PC-3 (cell line): Measurements from ENCODE around the gene MTLN. TPM values are rescaled to one million over a fixed set of nuclear protein-coding genes. Genes with fewer than 3 reads are reported as not detected.

Experiments used
- ATAC-seq: fragments of 200-7000 bp; cut with Tn5 transposase; 2 replicates; pipeline ENCODE4 v1.9.1; 2020; ENCODE audit warnings: mild to moderate bottlenecking, moderate library complexity
- BruUV-seq: library from RNA; stranded (reverse); fragments of 400-500 nt; replicated peaks from 2 replicates; lab custom pipeline; 2021; lab: Mats Ljungman, UMichigan
- CTCF ChIA-PET: fragments of 300-600 bp; sonication (Branson Sonifier 250); formaldehyde crosslinking; loops from one replicate; lab custom pipeline; 2022; ENCODE audit warnings: antibody characterized with exemption; lab: Charles Lee
- POLR2A ChIA-PET: fragments of 300-600 bp; sonication (Branson Sonifier 250); formaldehyde crosslinking; loops from one replicate; lab custom pipeline; 2022; ENCODE audit warnings: antibody characterized with exemption; ENCODE audit not compliant: unreplicated experiment; lab: Charles Lee
- DNase-seq: peaks from one replicate; pipeline ENCODE4 v3.0.0-alpha.2; 2015
- H2AFZ ChIP-seq: fragments of 300-600 bp; sonication (generic); 2 replicates; pipeline ENCODE4 v1.6.0; 2016; ENCODE audit warnings: antibody characterized with exemption, low read length
- H3F3A ChIP-seq: fragments of 300-600 bp; sonication (generic); one replicate; pipeline ENCODE4 v1.6.0; 2017; ENCODE audit warnings: antibody characterized with exemption, low read length, control low read depth, mild to moderate bottlenecking; ENCODE audit not compliant: unreplicated experiment
- H3K27ac ChIP-seq: fragments of 300-600 bp; sonication (generic); 2 replicates; pipeline ENCODE4 v1.5.1; 2016; ENCODE audit warnings: mild to moderate bottlenecking, low read length
- H3K27me3 ChIP-seq: fragments of 300-600 bp; sonication (generic); 2 replicates; pipeline ENCODE4 v1.6.1; 2016; ENCODE audit warnings: low read length, mixed read lengths
- H3K36me3 ChIP-seq: fragments of 300-600 bp; sonication (generic); 2 replicates; pipeline ENCODE4 v1.6.1; 2016; ENCODE audit warnings: low read depth, mixed run types, low read length, mixed read lengths
- H3K4me1 ChIP-seq: fragments of 300-600 bp; sonication (generic); 2 replicates; pipeline ENCODE4 v1.5.1; 2016; ENCODE audit warnings: low read length; ENCODE audit not compliant: insufficient read depth
- H3K4me2 ChIP-seq: fragments of 300-600 bp; sonication (generic); 2 replicates; pipeline ENCODE4 v1.6.0; 2016; ENCODE audit warnings: low read length
- H3K4me3 ChIP-seq: fragments of 300-600 bp; sonication (generic); 2 replicates; pipeline ENCODE4 v1.5.1; 2016; ENCODE audit warnings: mild to moderate bottlenecking, low read length, mixed read lengths
- H3K79me2 ChIP-seq: fragments of 300-600 bp; sonication (generic); 2 replicates; pipeline ENCODE4 v1.6.1; 2017; ENCODE audit warnings: low read length, mixed read lengths
- H3K9ac ChIP-seq: fragments of 300-600 bp; sonication (generic); 2 replicates; pipeline ENCODE4 v1.6.0; 2016; ENCODE audit warnings: mild to moderate bottlenecking, low read length
- H3K9me2 ChIP-seq: fragments of 300-600 bp; sonication (generic); replicated peaks from 2 replicates; pipeline ENCODE4 v1.6.1; 2016; ENCODE audit warnings: mixed run types, low read length, mixed read lengths
- H3K9me3 ChIP-seq: fragments of 300-600 bp; sonication (generic); 2 replicates; pipeline ENCODE4 v1.6.1; 2016; ENCODE audit warnings: low read length, mixed read lengths
- H4K20me1 ChIP-seq: fragments of 300-600 bp; sonication (generic); 2 replicates; pipeline ENCODE4 v1.6.1; 2016; ENCODE audit warnings: low read length, mixed read lengths
- CTCF ChIP-seq: fragments of 300-600 bp; sonication (generic); conservative IDR thresholded peaks from 2 replicates; pipeline ENCODE4 v1.5.1; 2017; ENCODE audit warnings: antibody characterized with exemption, low read depth, mild to moderate bottlenecking, low read length
- EZH2 ChIP-seq: fragments of 300-600 bp; sonication (generic); IDR thresholded peaks from one replicate; pipeline ENCODE4 v1.6.1; 2017; ENCODE audit warnings: antibody characterized with exemption, mild to moderate bottlenecking, low read length; ENCODE audit not compliant: unreplicated experiment
- EZH2phosphoT487 ChIP-seq: fragments of 300-600 bp; sonication (generic); IDR thresholded peaks from 2 replicates; pipeline ENCODE4 v1.6.1; 2018; ENCODE audit warnings: mild to moderate bottlenecking, antibody characterized with exemption, low read length, borderline replicate concordance
- intact Hi-C: fragments of 100-400 bp; cut with micrococcal nuclease; formaldehyde crosslinking; loops from 2 replicates; pipeline ENCODE4 v1.9.0; 2023
- total RNA-seq: library from RNA; depleted of rRNA; stranded (reverse); fragments of >200 nt; gene quantifications from 2 replicates; pipeline ENCODE4 v1.2.3, GENCODE V29; 2014; rRNA removed

MTLN gene
- total RNA-seq, 1 experiment from 2014 or later, result 181 TPM

- H3K9me2 ChIP-seq, result no peaks in the 10 kb centered on the region
- no peak overlapping the region for H3K27ac ChIP-seq
- H3K36me3 ChIP-seq, result no peaks in the 10 kb centered on the region
- H3K4me1 ChIP-seq, result peaks cover 10% of the 10 kb centered on the region
- H3K4me3 ChIP-seq, result no peak overlapping the region
- no peak overlapping the region for H3K4me2 ChIP-seq
- H3K9me3 ChIP-seq, result no peaks in the 10 kb centered on the region
- POLR2A ChIA-PET, result no interaction called here
- TF ChIP-seq EZH2phosphoT487 (no peak), CTCF (no peak), EZH2 (no peak)
- CTCF ChIA-PET, result no interaction called here
- H3F3A ChIP-seq, result no peaks in the 10 kb centered on the region
- no TSS peak for BruUV-seq
- no peak for ATAC-seq
- DNase-seq, result no peak
- intact Hi-C loops, result no loop called here
- H4K20me1 ChIP-seq, result no peaks in the 10 kb centered on the region
- no peaks in the 10 kb centered on the region for H3K79me2 ChIP-seq
- H3K27me3 ChIP-seq, result no peaks in the 10 kb centered on the region
- H3K9ac ChIP-seq, result no peak overlapping the region
- no peak overlapping the region for H2AFZ ChIP-seq
Observed at GRCh38 chr2:110166266-110166665, 46.1 kb downstream of the MTLN start.

Other genes with a start within 250 kb of the MTLN start
- 123 and 136 TPM in 2 replicates for gene MALL, start 96.7 kb downstream of the MTLN start, total RNA-seq
- 1.3 and 4.2 TPM in 2 replicates for gene NPHP1, start 7.5 kb downstream of the MTLN start, total RNA-seq